Measurements from ENCODE around the gene KCNQ1. TPM values are rescaled to one million over a fixed set of nuclear protein-coding genes. Genes with fewer than 3 reads are reported as not detected.

Gene KCNQ1
- total and polyA plus RNA-seq, 2 experiments from 2014 or later = 0.45 to 0.87 TPM

- no peaks in the 10 kb centered on the region for H3K4me1 ChIP-seq (ENCODE audit: insufficient read depth)
- H3K27ac ChIP-seq (ENCODE audit: low read depth) = no peak overlapping the region
- H3K4me3 ChIP-seq = no peak overlapping the region
- no peak for DNase-seq (ENCODE audit: low spot score)
- Mint-ChIP-seq H3K27me3 (ENCODE audit: insufficient read depth, low read depth, poor library complexity) (peaks cover 90% of the 10 kb centered on the region), H3K4me3 (no peak overlapping the region), H3K9me3 (peaks cover 14% of the 10 kb centered on the region), H3K36me3 (ENCODE audit: low read depth) (peaks cover 5% of the 10 kb centered on the region; the same call in 2 of the 3 replicates), H3K27ac (no peak overlapping the region), H3K4me1 (peaks cover 3% of the 10 kb centered on the region; the same call in 1 of the 3 replicates)
- H3K79me2 ChIP-seq (replicated peaks; ENCODE audit: insufficient read depth) = no peaks in the 10 kb centered on the region
- H3K4me2 ChIP-seq = no peak overlapping the region
- H2AFZ ChIP-seq = no peak overlapping the region
- H3K9me2 ChIP-seq (ENCODE audit: insufficient read depth) = no peaks in the 10 kb centered on the region
- no peaks in the 10 kb centered on the region for H4K20me1 ChIP-seq (replicated peaks; ENCODE audit: insufficient read depth)
- ATAC-seq = no peak
- peaks cover 100% of the 10 kb centered on the region for H3K27me3 ChIP-seq (ENCODE audit: insufficient read depth)
- no peaks in the 10 kb centered on the region for H3F3A ChIP-seq (replicated peaks; ENCODE audit: low read depth)
- TF ChIP-seq ZNF462 (CRISPR knock-in tag; IDR thresholded peaks at IDR 0.05) = no peak
- no peak for TF ChIP-seq ZNF114 (CRISPR knock-in tag; IDR thresholded peaks at IDR 0.05)
- no peak for TF ChIP-seq REST (IDR thresholded peaks at IDR 0.05; ENCODE audit: unreplicated experiment)
- no peak for TF ChIP-seq ETS1 (IDR thresholded peaks at IDR 0.05)
- no peak for TF ChIP-seq ZNF331 (CRISPR knock-in tag; IDR thresholded peaks at IDR 0.05; ENCODE audit: low read depth)
- no peak for TF ChIP-seq NANOG (IDR thresholded peaks at IDR 0.05; ENCODE audit: borderline replicate concordance)
- H3K36me3 ChIP-seq (ENCODE audit: insufficient read depth) = no peaks in the 10 kb centered on the region
Measured at GRCh38 chr11:2593393-2593950, 148.7 kb downstream of the KCNQ1 start.

Measured in GM23338 (cell line).